Trophoblast cell (in vitro differentiated cells and primary cell): Measurements from ENCODE around the gene MAP3K20.

Source experiments
- DNase-seq, 2 donors: peaks; one replicate each; pipeline ENCODE4 v3.0.0-alpha.2; 2016
- H2AFZ ChIP-seq: 2 replicates; pipeline ENCODE4 v1.6.1; 2013; ENCODE audit warnings: low read length, moderate library complexity, mild to moderate bottlenecking; ENCODE audit not compliant: insufficient read depth, poor library complexity
- H2AK5ac ChIP-seq: 2 replicates; pipeline ENCODE4 v1.6.1; 2013; ENCODE audit warnings: mild to moderate bottlenecking, low read length
- H2BK120ac ChIP-seq: 2 replicates; pipeline ENCODE4 v1.6.1; 2013; ENCODE audit warnings: low read length, mild to moderate bottlenecking, moderate library complexity; ENCODE audit not compliant: insufficient read depth, poor library complexity
- H2BK12ac ChIP-seq: 2 replicates; pipeline ENCODE4 v1.6.1; 2013; ENCODE audit warnings: mild to moderate bottlenecking, low read length, moderate library complexity
- H2BK5ac ChIP-seq: 2 replicates; pipeline ENCODE4 v1.6.1; 2013; ENCODE audit warnings: low read length, low read depth, moderate library complexity, mild to moderate bottlenecking; ENCODE audit not compliant: poor library complexity
- H3K14ac ChIP-seq: 2 replicates; pipeline ENCODE4 v1.6.1; 2013; ENCODE audit warnings: mild to moderate bottlenecking, low read length
- H3K18ac ChIP-seq: 2 replicates; pipeline ENCODE4 v1.6.1; 2013; ENCODE audit warnings: mild to moderate bottlenecking, low read length
- H3K23ac ChIP-seq: 2 replicates; pipeline ENCODE4 v1.6.1; 2013; ENCODE audit warnings: low read length
- H3K27ac ChIP-seq: 2 replicates; pipeline ENCODE4 v1.5.1; 2013; ENCODE audit warnings: low read depth, mild to moderate bottlenecking, inconsistent platforms, low read length, moderate library complexity
- H3K27me3 ChIP-seq: 2 replicates; pipeline ENCODE4 v1.6.1; 2013; ENCODE audit warnings: inconsistent platforms, mild to moderate bottlenecking, low read length, moderate library complexity; ENCODE audit not compliant: insufficient read depth
- H3K36me3 ChIP-seq, 2 experiments: 1 replicate in 1 of 2; 2 replicates in 1 of 2; pipeline ENCODE4 v1.6.1; 2013; ENCODE audit warnings: low read length in 2 of 2, mild to moderate bottlenecking in 2 of 2, moderate library complexity in 1 of 2; ENCODE audit not compliant: insufficient read depth in 2 of 2, control insufficient read depth in 1 of 2
- H3K4ac ChIP-seq: 2 replicates; pipeline ENCODE4 v1.6.1; 2013; ENCODE audit warnings: low read depth, mild to moderate bottlenecking, low read length, moderate library complexity
- H3K4me1 ChIP-seq, 2 experiments: 1 replicate in 1 of 2; 2 replicates in 1 of 2; pipeline ENCODE4 v1.6.1; 2013; ENCODE audit warnings: low read length in 2 of 2, mild to moderate bottlenecking in 2 of 2, moderate library complexity in 1 of 2; ENCODE audit not compliant: insufficient read depth in 2 of 2, control insufficient read depth in 1 of 2
- H3K4me2 ChIP-seq: 2 replicates; pipeline ENCODE4 v1.6.1; 2013; ENCODE audit warnings: inconsistent platforms, mild to moderate bottlenecking, low read length, moderate library complexity
- H3K4me3 ChIP-seq: 2 replicates; pipeline ENCODE4 v1.5.1; 2013; ENCODE audit warnings: mild to moderate bottlenecking, low read depth, low read length, inconsistent platforms
- H3K79me1 ChIP-seq: one replicate; pipeline ENCODE4 v1.6.1; 2013; ENCODE audit warnings: low read length
- H3K79me2 ChIP-seq: 2 replicates; pipeline ENCODE4 v1.6.1; 2013; ENCODE audit warnings: low read length, mild to moderate bottlenecking; ENCODE audit not compliant: control insufficient read depth, insufficient read depth, poor library complexity
- H3K9ac ChIP-seq: 2 replicates; pipeline ENCODE4 v1.6.1; 2013; ENCODE audit warnings: mild to moderate bottlenecking, low read length
- H3K9me3 ChIP-seq: 2 replicates; pipeline ENCODE4 v1.6.1; 2013; ENCODE audit warnings: low read depth, mild to moderate bottlenecking, control low read depth, inconsistent platforms, low read length; ENCODE audit not compliant: insufficient read depth
- H4K12ac ChIP-seq: 2 replicates; pipeline ENCODE4 v1.6.1; 2013; ENCODE audit warnings: low read depth, mild to moderate bottlenecking, low read length, moderate library complexity
- H4K8ac ChIP-seq: 2 replicates; pipeline ENCODE4 v1.6.1; 2013; ENCODE audit warnings: low read depth, mild to moderate bottlenecking, low read length, moderate library complexity
- H4K91ac ChIP-seq: one replicate; pipeline ENCODE4 v1.6.1; 2013; ENCODE audit warnings: low read depth, mild to moderate bottlenecking, low read length, moderate library complexity
- WGBS: extraction: QIAGEN DNeasy Blood & Tissue Kit; methylation state at CpG from one replicate; pipeline ENCODE4 v1.1.7; 2013; ENCODE audit warnings: missing lambda C conversion rate; ENCODE audit not compliant: insufficient read length, insufficient coverage; ENCODE audit errors: extremely low coverage; 5-methylcytosine and 5-hydroxymethylcytosine counted together

Gene MAP3K20

GRCh38 chr2:173028671-173029070 is 47.0 kb upstream of the MAP3K20 start:
- Histone ChIP-seq H2BK120ac (no peak overlapping the region), H3K79me1 (no peaks in the 10 kb centered on the region), H4K91ac (no peak overlapping the region), H4K8ac (no peak overlapping the region), H2BK5ac (no peak overlapping the region), H3K9me3 (no peaks in the 10 kb centered on the region), H3K18ac (no peak overlapping the region), H2AFZ (no peak overlapping the region), H2AK5ac (no peak overlapping the region), H3K79me2 (no peaks in the 10 kb centered on the region), H3K27ac (no peak overlapping the region), H2BK12ac (no peak overlapping the region), H3K14ac (no peak overlapping the region), H4K12ac (no peak overlapping the region), H3K23ac (no peak overlapping the region), H3K4ac (no peak overlapping the region), H3K36me3 (no peaks in the 10 kb centered on the region), H3K4me1 (no peaks in the 10 kb centered on the region), H3K4me2 (no peak overlapping the region), H3K27me3 (no peaks in the 10 kb centered on the region), H3K4me3 (no peak overlapping the region), H3K9ac (no peak overlapping the region)
- no peak for DNase-seq
- WGBS = no CpG with 5 or more reads among the region's 5 CpGs

GRCh38 chr2:173030561-173031490 is 44.8 kb upstream of the MAP3K20 start:
- Histone ChIP-seq H2AK5ac (no peak overlapping the region), H3K18ac (no peak overlapping the region), H3K9ac (no peak overlapping the region), H3K14ac (no peak overlapping the region), H3K4me2 (no peak overlapping the region), H3K79me2 (no peaks in the 10 kb centered on the region), H2BK120ac (no peak overlapping the region), H3K79me1 (no peaks in the 10 kb centered on the region), H3K27ac (no peak overlapping the region), H4K12ac (no peak overlapping the region), H3K36me3 (no peaks in the 10 kb centered on the region), H3K4ac (no peak overlapping the region), H2BK12ac (no peak overlapping the region), H2AFZ (no peak overlapping the region), H3K4me1 (no peaks in the 10 kb centered on the region), H2BK5ac (no peak overlapping the region), H3K9me3 (no peaks in the 10 kb centered on the region), H3K23ac (no peak overlapping the region), H3K4me3 (no peak overlapping the region), H4K91ac (no peak overlapping the region), H4K8ac (no peak overlapping the region), H3K27me3 (no peaks in the 10 kb centered on the region)
- whole genome bisulfite sequencing = no CpG with 5 or more reads among the region's 9 CpGs
- DNase-seq = no peak

GRCh38 chr2:173032032-173032431 is 43.6 kb upstream of the MAP3K20 start:
- H3K23ac ChIP-seq = no peak overlapping the region
- H4K91ac ChIP-seq = no peak overlapping the region
- no peak overlapping the region for H2AK5ac ChIP-seq
- H3K79me1 ChIP-seq = no peaks in the 10 kb centered on the region
- no peak overlapping the region for H3K9ac ChIP-seq
- H3K4me2 ChIP-seq = no peak overlapping the region
- no peak overlapping the region for H2BK12ac ChIP-seq
- H3K4ac ChIP-seq = no peak overlapping the region
- H4K12ac ChIP-seq = no peak overlapping the region
- H3K18ac ChIP-seq = no peak overlapping the region
- no peak overlapping the region for H3K14ac ChIP-seq
- no peak overlapping the region for H4K8ac ChIP-seq
- WGBS = no CpG with 5 or more reads among the region's 4 CpGs
- H3K4me1 ChIP-seq = no peaks in the 10 kb centered on the region
- no peaks in the 10 kb centered on the region for H3K79me2 ChIP-seq
- H2BK5ac ChIP-seq = no peak overlapping the region
- no peaks in the 10 kb centered on the region for H3K9me3 ChIP-seq
- H3K4me3 ChIP-seq = no peak overlapping the region
- H3K36me3 ChIP-seq = no peaks in the 10 kb centered on the region
- no peak overlapping the region for H2AFZ ChIP-seq
- H3K27me3 ChIP-seq = no peaks in the 10 kb centered on the region
- H3K27ac ChIP-seq = no peak overlapping the region
- DNase-seq = no peak
- no peak overlapping the region for H2BK120ac ChIP-seq

- no peak overlapping the region for H4K12ac ChIP-seq
- no peak overlapping the region for H3K14ac ChIP-seq
- no peaks in the 10 kb centered on the region for H3K36me3 ChIP-seq
- DNase-seq = no peak
- H3K23ac ChIP-seq = no peak overlapping the region
- no CpG with 5 or more reads among the region's 3 CpGs for WGBS
- H3K18ac ChIP-seq = no peak overlapping the region
- H2BK12ac ChIP-seq = no peak overlapping the region
- H3K4me3 ChIP-seq = no peak overlapping the region
- no peaks in the 10 kb centered on the region for H3K79me1 ChIP-seq
- H4K8ac ChIP-seq = no peak overlapping the region
- H2AK5ac ChIP-seq = no peak overlapping the region
- H3K4me1 ChIP-seq = no peaks in the 10 kb centered on the region
- H4K91ac ChIP-seq = no peak overlapping the region
- H3K9ac ChIP-seq = no peak overlapping the region
- H2BK120ac ChIP-seq = no peak overlapping the region
- no peak overlapping the region for H2BK5ac ChIP-seq
- H3K4ac ChIP-seq = no peak overlapping the region
- H2AFZ ChIP-seq = no peak overlapping the region
- no peak overlapping the region for H3K4me2 ChIP-seq
- no peaks in the 10 kb centered on the region for H3K9me3 ChIP-seq
- H3K27ac ChIP-seq = no peak overlapping the region
- no peaks in the 10 kb centered on the region for H3K27me3 ChIP-seq
- H3K79me2 ChIP-seq = no peaks in the 10 kb centered on the region
Observed at GRCh38 chr2:173033084-173033483, 42.6 kb upstream of the MAP3K20 start.
